WTC11 (cell line): ENCODE results near the gene SAMD8. TPM values are rescaled to one million over a fixed set of nuclear protein-coding genes. Genes with fewer than 3 reads are reported as not detected.
A peak's percentile ranks its signal among the peaks of the same experiment; 100 is the strongest.

Experiments used
- ATAC-seq: fragments of 200-7000 bp; cut with Tn5 transposase; 2 replicates; pipeline ENCODE4 v1.10.0; 2021; ENCODE audit warnings: mild to moderate bottlenecking, moderate library complexity
- CTCF ChIA-PET: fragments of 300-600 bp; sonication (Branson Sonifier 250); formaldehyde crosslinking; loops from one replicate; lab custom pipeline; 2021; ENCODE audit warnings: antibody characterized with exemption; lab: Charles Lee
- POLR2A ChIA-PET: fragments of 350-600 bp; sonication (Branson Sonifier 250); formaldehyde crosslinking; loops from one replicate; lab custom pipeline; 2021; ENCODE audit warnings: antibody characterized with exemption; lab: Charles Lee
- DNase-seq: peaks from one replicate; pipeline ENCODE4 v3.0.0; 2021; ENCODE audit warnings: low spot score
- H3K27ac Mint-ChIP-seq: 2 replicates; pipeline ENCODE4 v1.8.0; 2021; ENCODE audit warnings: mixed read lengths
- H3K27me3 Mint-ChIP-seq: 2 replicates; pipeline ENCODE4 v1.8.0; 2021; ENCODE audit warnings: low read depth, mild to moderate bottlenecking, moderate library complexity, mixed read lengths
- H3K36me3 Mint-ChIP-seq: 2 replicates; pipeline ENCODE4 v1.8.0; 2021; ENCODE audit warnings: mixed read lengths
- H3K4me1 Mint-ChIP-seq: 2 replicates; pipeline ENCODE4 v1.8.0; 2022; ENCODE audit warnings: mixed read lengths
- H3K4me3 Mint-ChIP-seq: 2 replicates; pipeline ENCODE4 v1.8.0; 2021; ENCODE audit warnings: mild to moderate bottlenecking, moderate library complexity, mixed read lengths
- H3K9me3 Mint-ChIP-seq: 2 replicates; pipeline ENCODE4 v1.8.0; 2021; ENCODE audit warnings: mixed read lengths
- CREB1 ChIP-seq: sonication (generic); formaldehyde crosslinking; IDR thresholded peaks from 2 replicates; pipeline ENCODE4 v1.8.0; 2023; ENCODE audit warnings: mild to moderate bottlenecking, missing genetic modification reagents
- FOXJ3 ChIP-seq: sonication (generic); formaldehyde crosslinking; IDR thresholded peaks from 2 replicates; pipeline ENCODE4 v1.9.0; 2021; ENCODE audit warnings: missing genetic modification reagents, mild to moderate bottlenecking, borderline replicate concordance
- IRF2 ChIP-seq: sonication (generic); formaldehyde crosslinking; IDR thresholded peaks from 2 replicates; pipeline ENCODE4 v1.8.0; 2022; ENCODE audit warnings: low read depth, missing genetic modification reagents, borderline replicate concordance
- NFYB ChIP-seq: sonication (generic); formaldehyde crosslinking; conservative IDR thresholded peaks from 2 replicates; pipeline ENCODE4 v1.8.0; 2022; ENCODE audit warnings: low read depth, missing genetic modification reagents
- NR2C2 ChIP-seq: sonication (generic); formaldehyde crosslinking; IDR thresholded peaks from 2 replicates; pipeline ENCODE4 v1.8.0; 2022; ENCODE audit warnings: mild to moderate bottlenecking, missing genetic modification reagents
- RELA ChIP-seq: sonication (generic); formaldehyde crosslinking; IDR thresholded peaks from 2 replicates; pipeline ENCODE4 v1.8.1; 2022; ENCODE audit warnings: missing genetic modification reagents, mild to moderate bottlenecking, borderline replicate concordance
- TCF7 ChIP-seq: sonication (generic); formaldehyde crosslinking; IDR thresholded peaks from 2 replicates; pipeline ENCODE4 v1.8.0; 2022; ENCODE audit warnings: mild to moderate bottlenecking, low read depth, missing genetic modification reagents, moderate library complexity
- ZNF219 ChIP-seq: sonication (generic); formaldehyde crosslinking; IDR thresholded peaks from 2 replicates; pipeline ENCODE4 v1.8.0; 2023; ENCODE audit warnings: missing genetic modification reagents, mild to moderate bottlenecking, borderline replicate concordance
- ZNF263 ChIP-seq: sonication (generic); formaldehyde crosslinking; IDR thresholded peaks from 2 replicates; pipeline ENCODE4 v1.8.1; 2022; ENCODE audit warnings: low read depth, mild to moderate bottlenecking, moderate library complexity, missing genetic modification reagents
- total RNA-seq: library from RNA; stranded (reverse); gene quantifications from 3 replicates; pipeline ENCODE4 v1.2.3, GENCODE V29; 2021
- TF ChIP-seq, protein P1 (sequence below): sonication (generic); formaldehyde crosslinking; IDR thresholded peaks from 2 replicates; pipeline ENCODE4 v1.8.1; 2022; ENCODE audit warnings: missing genetic modification reagents, borderline replicate concordance
- TF ChIP-seq, protein P2 (sequence below): fragments of 250-450 bp; sonication (Bioruptor Pico); IDR thresholded peaks from 2 replicates; pipeline ENCODE4 v2.1.2; 2022; ENCODE audit warnings: mild to moderate bottlenecking, moderate library complexity
- TF ChIP-seq, protein P3 (sequence below): sonication (generic); formaldehyde crosslinking; IDR thresholded peaks from 2 replicates; pipeline ENCODE4 v1.8.1; 2023; ENCODE audit warnings: mild to moderate bottlenecking, missing genetic modification reagents, borderline replicate concordance
- TF ChIP-seq, protein P4 (sequence below): sonication (generic); formaldehyde crosslinking; IDR thresholded peaks from 2 replicates; pipeline ENCODE4 v1.8.0; 2022; ENCODE audit warnings: missing genetic modification reagents
- TF ChIP-seq, protein P5 (sequence below): sonication (generic); formaldehyde crosslinking; IDR thresholded peaks from 2 replicates; pipeline ENCODE4 v1.8.1; 2022; ENCODE audit warnings: low read depth, mild to moderate bottlenecking, moderate library complexity, missing genetic modification reagents, borderline replicate concordance
- TF ChIP-seq, protein P6 (sequence below): fragments of 250-450 bp; sonication (Bioruptor Pico); IDR thresholded peaks from 2 replicates; pipeline ENCODE4 v1.9.0; 2021; ENCODE audit warnings: moderate library complexity, mild to moderate bottlenecking, inconsistent platforms, borderline replicate concordance
- TF ChIP-seq, protein P7 (sequence below): fragments of 250-450 bp; sonication (Bioruptor Pico); conservative IDR thresholded peaks from 2 replicates; pipeline ENCODE4 v1.9.0; 2021; ENCODE audit warnings: mild to moderate bottlenecking
- TF ChIP-seq, protein P8 (sequence below): sonication (generic); formaldehyde crosslinking; IDR thresholded peaks from 2 replicates; pipeline ENCODE4 v1.8.1; 2022; ENCODE audit warnings: low read depth, missing genetic modification reagents, borderline replicate concordance

SAMD8 gene
- total RNA-seq, 1 experiment from 2014 or later, result 23.0 TPM

DNA sequence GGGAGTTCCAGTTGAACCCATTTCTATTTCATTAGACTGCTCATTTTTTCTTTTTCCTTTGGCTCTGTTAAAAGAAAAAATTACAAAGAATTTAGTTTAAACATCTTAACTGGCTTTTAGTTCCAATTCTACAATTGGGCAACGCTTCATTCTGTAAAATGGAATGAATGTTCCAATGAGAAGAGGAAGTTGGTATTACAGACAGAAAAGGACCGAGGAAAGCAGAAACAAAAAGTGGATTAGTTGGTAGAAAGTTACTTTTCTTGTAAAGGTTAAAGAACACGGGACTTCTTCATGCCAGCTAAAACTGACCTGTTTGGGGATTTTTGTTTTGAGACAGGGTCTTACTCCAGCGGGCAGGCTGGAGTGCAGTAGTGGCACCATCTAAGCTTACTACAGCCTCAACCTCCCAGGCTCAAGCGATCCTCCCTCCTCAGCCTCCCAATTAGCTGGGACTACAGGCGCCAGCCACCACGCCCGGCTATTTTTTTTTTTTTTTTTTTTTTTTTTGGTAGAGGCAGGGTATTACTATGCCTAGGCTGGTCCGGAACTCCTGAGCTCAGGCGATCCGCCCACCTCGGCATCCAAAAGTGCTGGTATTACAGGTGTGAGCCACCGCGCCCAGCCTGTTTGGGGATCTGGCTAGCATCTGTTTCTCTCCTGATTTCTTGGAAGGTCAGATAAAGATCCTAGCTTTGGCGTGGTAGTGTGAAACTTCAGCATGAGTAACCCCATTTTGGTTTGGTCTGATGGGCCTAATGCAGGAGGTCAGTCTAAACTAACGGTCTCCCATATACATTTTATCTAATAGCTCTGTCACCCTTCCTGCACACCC, 97.8 kb downstream of the SAMD8 start (continued):
- TF ChIP-seq, protein P1, sequence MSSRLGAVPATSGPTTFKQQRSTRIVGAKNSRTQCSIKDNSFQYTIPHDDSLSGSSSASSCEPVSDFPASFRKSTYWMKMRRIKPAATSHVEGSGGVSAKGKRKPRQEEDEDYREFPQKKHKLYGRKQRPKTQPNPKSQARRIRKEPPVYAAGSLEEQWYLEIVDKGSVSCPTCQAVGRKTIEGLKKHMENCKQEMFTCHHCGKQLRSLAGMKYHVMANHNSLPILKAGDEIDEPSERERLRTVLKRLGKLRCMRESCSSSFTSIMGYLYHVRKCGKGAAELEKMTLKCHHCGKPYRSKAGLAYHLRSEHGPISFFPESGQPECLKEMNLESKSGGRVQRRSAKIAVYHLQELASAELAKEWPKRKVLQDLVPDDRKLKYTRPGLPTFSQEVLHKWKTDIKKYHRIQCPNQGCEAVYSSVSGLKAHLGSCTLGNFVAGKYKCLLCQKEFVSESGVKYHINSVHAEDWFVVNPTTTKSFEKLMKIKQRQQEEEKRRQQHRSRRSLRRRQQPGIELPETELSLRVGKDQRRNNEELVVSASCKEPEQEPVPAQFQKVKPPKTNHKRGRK (CRISPR knock-in tag), result no peak
- TF ChIP-seq, protein P2, sequence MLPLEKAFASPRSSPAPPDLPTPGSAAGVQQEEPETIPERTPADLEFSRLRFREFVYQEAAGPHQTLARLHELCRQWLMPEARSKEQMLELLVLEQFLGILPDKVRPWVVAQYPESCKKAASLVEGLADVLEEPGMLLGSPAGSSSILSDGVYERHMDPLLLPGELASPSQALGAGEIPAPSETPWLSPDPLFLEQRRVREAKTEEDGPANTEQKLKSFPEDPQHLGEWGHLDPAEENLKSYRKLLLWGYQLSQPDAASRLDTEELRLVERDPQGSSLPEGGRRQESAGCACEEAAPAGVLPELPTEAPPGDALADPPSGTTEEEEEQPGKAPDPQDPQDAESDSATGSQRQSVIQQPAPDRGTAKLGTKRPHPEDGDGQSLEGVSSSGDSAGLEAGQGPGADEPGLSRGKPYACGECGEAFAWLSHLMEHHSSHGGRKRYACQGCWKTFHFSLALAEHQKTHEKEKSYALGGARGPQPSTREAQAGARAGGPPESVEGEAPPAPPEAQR (CRISPR knock-in tag), result no peak
- no peak for TF ChIP-seq TCF7 (CRISPR knock-in tag)
- no peak for TF ChIP-seq ZNF219 (CRISPR knock-in tag)
- TF ChIP-seq, protein P3, sequence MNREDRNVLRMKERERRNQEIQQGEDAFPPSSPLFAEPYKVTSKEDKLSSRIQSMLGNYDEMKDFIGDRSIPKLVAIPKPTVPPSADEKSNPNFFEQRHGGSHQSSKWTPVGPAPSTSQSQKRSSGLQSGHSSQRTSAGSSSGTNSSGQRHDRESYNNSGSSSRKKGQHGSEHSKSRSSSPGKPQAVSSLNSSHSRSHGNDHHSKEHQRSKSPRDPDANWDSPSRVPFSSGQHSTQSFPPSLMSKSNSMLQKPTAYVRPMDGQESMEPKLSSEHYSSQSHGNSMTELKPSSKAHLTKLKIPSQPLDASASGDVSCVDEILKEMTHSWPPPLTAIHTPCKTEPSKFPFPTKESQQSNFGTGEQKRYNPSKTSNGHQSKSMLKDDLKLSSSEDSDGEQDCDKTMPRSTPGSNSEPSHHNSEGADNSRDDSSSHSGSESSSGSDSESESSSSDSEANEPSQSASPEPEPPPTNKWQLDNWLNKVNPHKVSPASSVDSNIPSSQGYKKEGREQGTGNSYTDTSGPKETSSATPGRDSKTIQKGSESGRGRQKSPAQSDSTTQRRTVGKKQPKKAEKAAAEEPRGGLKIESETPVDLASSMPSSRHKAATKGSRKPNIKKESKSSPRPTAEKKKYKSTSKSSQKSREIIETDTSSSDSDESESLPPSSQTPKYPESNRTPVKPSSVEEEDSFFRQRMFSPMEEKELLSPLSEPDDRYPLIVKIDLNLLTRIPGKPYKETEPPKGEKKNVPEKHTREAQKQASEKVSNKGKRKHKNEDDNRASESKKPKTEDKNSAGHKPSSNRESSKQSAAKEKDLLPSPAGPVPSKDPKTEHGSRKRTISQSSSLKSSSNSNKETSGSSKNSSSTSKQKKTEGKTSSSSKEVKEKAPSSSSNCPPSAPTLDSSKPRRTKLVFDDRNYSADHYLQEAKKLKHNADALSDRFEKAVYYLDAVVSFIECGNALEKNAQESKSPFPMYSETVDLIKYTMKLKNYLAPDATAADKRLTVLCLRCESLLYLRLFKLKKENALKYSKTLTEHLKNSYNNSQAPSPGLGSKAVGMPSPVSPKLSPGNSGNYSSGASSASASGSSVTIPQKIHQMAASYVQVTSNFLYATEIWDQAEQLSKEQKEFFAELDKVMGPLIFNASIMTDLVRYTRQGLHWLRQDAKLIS, result no peak
- no peak for TF ChIP-seq CREB1 (CRISPR knock-in tag)
- TF ChIP-seq FOXJ3, result no peak
- TF ChIP-seq, protein P4, sequence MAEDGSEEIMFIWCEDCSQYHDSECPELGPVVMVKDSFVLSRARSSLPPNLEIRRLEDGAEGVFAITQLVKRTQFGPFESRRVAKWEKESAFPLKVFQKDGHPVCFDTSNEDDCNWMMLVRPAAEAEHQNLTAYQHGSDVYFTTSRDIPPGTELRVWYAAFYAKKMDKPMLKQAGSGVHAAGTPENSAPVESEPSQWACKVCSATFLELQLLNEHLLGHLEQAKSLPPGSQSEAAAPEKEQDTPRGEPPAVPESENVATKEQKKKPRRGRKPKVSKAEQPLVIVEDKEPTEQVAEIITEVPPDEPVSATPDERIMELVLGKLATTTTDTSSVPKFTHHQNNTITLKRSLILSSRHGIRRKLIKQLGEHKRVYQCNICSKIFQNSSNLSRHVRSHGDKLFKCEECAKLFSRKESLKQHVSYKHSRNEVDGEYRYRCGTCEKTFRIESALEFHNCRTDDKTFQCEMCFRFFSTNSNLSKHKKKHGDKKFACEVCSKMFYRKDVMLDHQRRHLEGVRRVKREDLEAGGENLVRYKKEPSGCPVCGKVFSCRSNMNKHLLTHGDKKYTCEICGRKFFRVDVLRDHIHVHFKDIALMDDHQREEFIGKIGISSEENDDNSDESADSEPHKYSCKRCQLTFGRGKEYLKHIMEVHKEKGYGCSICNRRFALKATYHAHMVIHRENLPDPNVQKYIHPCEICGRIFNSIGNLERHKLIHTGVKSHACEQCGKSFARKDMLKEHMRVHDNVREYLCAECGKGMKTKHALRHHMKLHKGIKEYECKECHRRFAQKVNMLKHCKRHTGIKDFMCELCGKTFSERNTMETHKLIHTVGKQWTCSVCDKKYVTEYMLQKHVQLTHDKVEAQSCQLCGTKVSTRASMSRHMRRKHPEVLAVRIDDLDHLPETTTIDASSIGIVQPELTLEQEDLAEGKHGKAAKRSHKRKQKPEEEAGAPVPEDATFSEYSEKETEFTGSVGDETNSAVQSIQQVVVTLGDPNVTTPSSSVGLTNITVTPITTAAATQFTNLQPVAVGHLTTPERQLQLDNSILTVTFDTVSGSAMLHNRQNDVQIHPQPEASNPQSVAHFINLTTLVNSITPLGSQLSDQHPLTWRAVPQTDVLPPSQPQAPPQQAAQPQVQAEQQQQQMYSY (CRISPR knock-in tag), result no peak
- no peak for TF ChIP-seq IRF2 (CRISPR knock-in tag)
- TF ChIP-seq, protein P5, sequence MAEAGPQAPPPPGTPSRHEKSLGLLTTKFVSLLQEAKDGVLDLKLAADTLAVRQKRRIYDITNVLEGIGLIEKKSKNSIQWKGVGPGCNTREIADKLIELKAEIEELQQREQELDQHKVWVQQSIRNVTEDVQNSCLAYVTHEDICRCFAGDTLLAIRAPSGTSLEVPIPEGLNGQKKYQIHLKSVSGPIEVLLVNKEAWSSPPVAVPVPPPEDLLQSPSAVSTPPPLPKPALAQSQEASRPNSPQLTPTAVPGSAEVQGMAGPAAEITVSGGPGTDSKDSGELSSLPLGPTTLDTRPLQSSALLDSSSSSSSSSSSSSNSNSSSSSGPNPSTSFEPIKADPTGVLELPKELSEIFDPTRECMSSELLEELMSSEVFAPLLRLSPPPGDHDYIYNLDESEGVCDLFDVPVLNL (CRISPR knock-in tag), result no peak

DNA sequence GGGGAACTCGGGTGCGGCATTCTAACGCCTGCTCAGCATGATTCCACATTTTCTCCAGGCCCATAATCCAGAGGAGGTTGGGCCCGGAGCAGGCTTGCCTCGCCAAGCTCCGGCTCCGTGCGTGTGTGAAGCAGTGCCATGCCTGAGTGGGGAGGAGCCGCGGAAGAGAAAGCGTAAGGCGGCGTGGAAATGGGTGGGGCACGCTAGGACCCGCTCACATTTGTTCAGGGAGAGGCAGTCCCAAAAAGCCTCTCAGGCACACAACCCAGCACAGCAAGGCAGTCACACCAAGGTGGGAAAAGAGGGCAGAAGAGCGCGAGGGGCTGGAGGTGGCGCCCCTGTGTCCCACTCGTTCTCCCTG, 98.4 kb downstream of the SAMD8 start:
- no peak for DNase-seq
- no peaks in the 10 kb centered on the region for H3K9me3 Mint-ChIP-seq
- ChIA-PET POLR2A (interaction anchor here (0.6 to 3.2 kb wide), 9 partner anchors 9 to 1290 kb away, joined by 3 to 19 read pairs (median 6); partner anchors contain the start of genes COMTD1 and SAMD8), CTCF (interaction anchor here (0.6 to 4.2 kb wide), 6 partner anchors 10 to 99 kb away, joined by 3 to 39 read pairs (median 12); partner anchors contain the start of genes COMTD1 and SAMD8)
- peak overlapping the region; percentile 98 for H3K27ac Mint-ChIP-seq
- peaks cover 35% of the 10 kb centered on the region for H3K36me3 Mint-ChIP-seq
- no peaks in the 10 kb centered on the region for H3K27me3 Mint-ChIP-seq
- H3K4me3 Mint-ChIP-seq, result peak overlapping the region; percentile 97
- peaks cover 42% of the 10 kb centered on the region for H3K4me1 Mint-ChIP-seq
- no peak; the same call in 1 of the 2 replicates for ATAC-seq
- TF ChIP-seq, protein P6, sequence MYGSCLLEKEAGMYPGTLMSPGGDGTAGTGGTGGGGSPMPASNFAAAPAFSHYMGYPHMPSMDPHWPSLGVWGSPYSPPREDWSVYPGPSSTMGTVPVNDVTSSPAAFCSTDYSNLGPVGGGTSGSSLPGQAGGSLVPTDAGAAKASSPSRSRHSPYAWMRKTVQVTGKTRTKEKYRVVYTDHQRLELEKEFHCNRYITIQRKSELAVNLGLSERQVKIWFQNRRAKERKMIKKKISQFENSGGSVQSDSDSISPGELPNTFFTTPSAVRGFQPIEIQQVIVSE, result no peak
- TF ChIP-seq RELA (peak; percentile 8; the same call in 1 of the 2 replicates), NFYB (CRISPR knock-in tag) (no peak), NR2C2 (CRISPR knock-in tag) (no peak), ZNF263 (CRISPR knock-in tag) (no peak)
- TF ChIP-seq, protein P7, sequence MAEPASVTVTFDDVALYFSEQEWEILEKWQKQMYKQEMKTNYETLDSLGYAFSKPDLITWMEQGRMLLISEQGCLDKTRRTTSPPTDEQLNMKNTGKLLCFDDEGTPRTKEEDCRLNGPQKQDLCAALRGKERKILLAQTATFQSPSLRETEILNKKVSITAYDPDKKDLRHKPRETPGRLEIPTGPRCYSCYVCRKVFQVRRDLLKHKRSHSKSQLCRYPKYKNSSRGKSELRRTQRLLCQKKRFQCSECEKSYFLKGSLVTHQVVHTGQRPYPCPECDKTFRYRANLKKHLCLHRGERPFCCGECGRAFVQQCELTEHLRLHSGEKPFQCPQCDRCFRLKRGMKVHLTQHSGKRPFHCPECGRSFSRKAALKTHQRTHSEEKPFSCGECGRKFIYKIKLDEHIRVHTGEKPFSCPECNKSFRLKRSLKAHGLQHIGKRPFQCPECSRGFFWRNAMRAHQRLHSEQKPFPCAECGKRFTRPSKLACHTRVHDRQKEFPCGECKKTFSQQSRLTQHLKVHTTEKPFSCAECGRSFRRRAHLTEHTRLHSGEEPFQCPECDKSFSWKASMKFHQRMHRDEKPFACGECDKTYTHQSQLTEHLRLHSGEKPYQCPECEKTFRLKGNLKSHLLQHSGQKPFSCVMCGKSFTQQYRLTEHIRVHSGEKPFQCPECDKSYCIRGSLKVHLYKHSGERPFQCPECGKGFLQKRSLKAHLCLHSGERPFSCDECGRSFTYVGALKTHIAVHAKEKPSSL (CRISPR knock-in tag), result no peak
- TF ChIP-seq, protein P8, sequence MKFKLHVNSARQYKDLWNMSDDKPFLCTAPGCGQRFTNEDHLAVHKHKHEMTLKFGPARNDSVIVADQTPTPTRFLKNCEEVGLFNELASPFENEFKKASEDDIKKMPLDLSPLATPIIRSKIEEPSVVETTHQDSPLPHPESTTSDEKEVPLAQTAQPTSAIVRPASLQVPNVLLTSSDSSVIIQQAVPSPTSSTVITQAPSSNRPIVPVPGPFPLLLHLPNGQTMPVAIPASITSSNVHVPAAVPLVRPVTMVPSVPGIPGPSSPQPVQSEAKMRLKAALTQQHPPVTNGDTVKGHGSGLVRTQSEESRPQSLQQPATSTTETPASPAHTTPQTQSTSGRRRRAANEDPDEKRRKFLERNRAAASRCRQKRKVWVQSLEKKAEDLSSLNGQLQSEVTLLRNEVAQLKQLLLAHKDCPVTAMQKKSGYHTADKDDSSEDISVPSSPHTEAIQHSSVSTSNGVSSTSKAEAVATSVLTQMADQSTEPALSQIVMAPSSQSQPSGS (CRISPR knock-in tag), result no peak
